HEK293 (cell line): Measurements from ENCODE around the gene STK16.
A peak's percentile ranks its signal among the peaks of the same experiment; 100 is the strongest.

Experiments used
- CTCF ChIA-PET: fragments of 350-600 bp; formaldehyde crosslinking; extraction: SDS; loops from one replicate; lab custom pipeline; 2021; ENCODE audit warnings: antibody characterized with exemption; lab: Yijun Ruan, JAX
- POLR2A ChIA-PET: fragments of 300-600 bp; formaldehyde crosslinking; extraction: SDS; loops from one replicate; lab custom pipeline; 2020; ENCODE audit warnings: antibody characterized with exemption, inconsistent platforms; lab: Yijun Ruan, JAX
- H3K27ac ChIP-seq: fragments of 200-500 bp; sonication (Bioruptor generic); 2 replicates; pipeline ENCODE4 v1.5.1; 2014; ENCODE audit warnings: low read depth, low read length, control low read depth, inconsistent platforms; ENCODE audit errors: extremely low read depth
- H3K36me3 ChIP-seq, 2 experiments: fragments of 200-500 bp in 1 of 2; sonication (Bioruptor generic) in 1 of 2; 1 replicate in 1 of 2; 2 replicates in 1 of 2; pipeline ENCODE4 v1.5.1; 2014 to 2017; ENCODE audit warnings: inconsistent platforms in 2 of 2, low read length in 2 of 2; ENCODE audit not compliant: control insufficient read depth in 2 of 2, insufficient read depth in 1 of 2
- H3K4me1 ChIP-seq: fragments of 200-500 bp; sonication (Bioruptor generic); 2 replicates; pipeline ENCODE4 v1.5.1; 2014; ENCODE audit warnings: mild to moderate bottlenecking, low read length, inconsistent platforms; ENCODE audit not compliant: control insufficient read depth, insufficient read depth
- H3K4me3 ChIP-seq: 2 replicates; pipeline ENCODE4 v1.5.1; 2011; ENCODE audit warnings: low read depth, mild to moderate bottlenecking, control low read depth, low read length, moderate library complexity
- H3K9me3 ChIP-seq: fragments of 200-500 bp; sonication (Bioruptor generic); 2 replicates; pipeline ENCODE4 v1.5.1; 2014; ENCODE audit warnings: low read depth, low read length, inconsistent platforms; ENCODE audit not compliant: control insufficient read depth, insufficient read depth
- BCL11B ChIP-seq: fragments of 450-650 bp; formaldehyde crosslinking; IDR thresholded peaks from 2 replicates; pipeline ENCODE4 v1.5.1; 2016; ENCODE audit warnings: low read depth, missing biosample characterization, missing genetic modification characterization
- GLI2 ChIP-seq: fragments of 450-650 bp; formaldehyde crosslinking; IDR thresholded peaks from 2 replicates; pipeline ENCODE4; 2017; ENCODE audit warnings: missing biosample characterization, missing genetic modification characterization, low read depth, borderline replicate concordance
- MZF1 ChIP-seq: fragments of 450-650 bp; formaldehyde crosslinking; IDR thresholded peaks from 2 replicates; pipeline ENCODE4 v1.5.1; 2017; ENCODE audit warnings: missing biosample characterization, missing genetic modification characterization, borderline replicate concordance
- OSR2 ChIP-seq: fragments of 450-650 bp; formaldehyde crosslinking; IDR thresholded peaks from 2 replicates; pipeline ENCODE4 v1.5.1; 2016; ENCODE audit warnings: missing biosample characterization, missing genetic modification characterization
- PRDM10 ChIP-seq: fragments of 450-650 bp; formaldehyde crosslinking; IDR thresholded peaks from 2 replicates; pipeline ENCODE4 v1.5.1; 2016; ENCODE audit warnings: missing biosample characterization, missing genetic modification characterization
- ZBTB20 ChIP-seq: fragments of 450-650 bp; formaldehyde crosslinking; IDR thresholded peaks from 2 replicates; pipeline ENCODE4 v1.5.1; 2016; ENCODE audit warnings: missing biosample characterization, missing genetic modification characterization
- ZFP69B ChIP-seq: fragments of 450-650 bp; formaldehyde crosslinking; IDR thresholded peaks from 2 replicates; pipeline ENCODE4 v1.5.1; 2016; ENCODE audit warnings: missing biosample characterization, missing genetic modification characterization
- ZIC2 ChIP-seq: fragments of 450-650 bp; formaldehyde crosslinking; IDR thresholded peaks from 2 replicates; pipeline ENCODE4 v1.5.1; 2016; ENCODE audit warnings: missing biosample characterization, missing genetic modification characterization
- ZNF148 ChIP-seq: fragments of 450-650 bp; formaldehyde crosslinking; IDR thresholded peaks from 2 replicates; pipeline ENCODE4 v1.5.0; 2017; ENCODE audit warnings: missing biosample characterization, missing genetic modification characterization, borderline replicate concordance
- ZNF184 ChIP-seq: fragments of 450-650 bp; IDR thresholded peaks from 2 replicates; pipeline ENCODE4 v1.5.1; 2018; ENCODE audit warnings: missing biosample characterization, mild to moderate bottlenecking, missing genetic modification characterization
- ZNF341 ChIP-seq: fragments of 450-650 bp; formaldehyde crosslinking; IDR thresholded peaks from 2 replicates; pipeline ENCODE4; 2016; ENCODE audit warnings: low read depth, missing biosample characterization, missing genetic modification characterization
- ZNF561 ChIP-seq: fragments of 450-650 bp; IDR thresholded peaks from 2 replicates; pipeline ENCODE4 v1.5.1; 2018; ENCODE audit warnings: missing biosample characterization, missing genetic modification characterization, borderline replicate concordance
- ZNF596 ChIP-seq: fragments of 450-650 bp; IDR thresholded peaks from 2 replicates; pipeline ENCODE4 v1.5.0; 2018; ENCODE audit warnings: missing biosample characterization, mild to moderate bottlenecking, missing genetic modification characterization, moderate library complexity
- ZNF658 ChIP-seq: fragments of 450-650 bp; formaldehyde crosslinking; IDR thresholded peaks from 2 replicates; pipeline ENCODE4; 2016; ENCODE audit warnings: missing biosample characterization, missing genetic modification characterization
- ZNF707 ChIP-seq: fragments of 450-650 bp; formaldehyde crosslinking; IDR thresholded peaks from 2 replicates; pipeline ENCODE4 v1.5.1; 2016; ENCODE audit warnings: missing biosample characterization, missing genetic modification characterization
- TF ChIP-seq, protein P1 (sequence below): fragments of 450-650 bp; formaldehyde crosslinking; IDR thresholded peaks from 2 replicates; pipeline ENCODE4 v1.5.1; 2017; ENCODE audit warnings: missing biosample characterization, mild to moderate bottlenecking, missing genetic modification characterization, moderate library complexity
- TF ChIP-seq, protein P2 (sequence below): fragments of 450-650 bp; formaldehyde crosslinking; IDR thresholded peaks from 2 replicates; pipeline ENCODE4 v1.5.1; 2017; ENCODE audit warnings: missing biosample characterization, missing genetic modification characterization
- TF ChIP-seq, protein P3 (sequence below): fragments of 450-650 bp; formaldehyde crosslinking; IDR thresholded peaks from 2 replicates; pipeline ENCODE4 v1.5.1; 2016; ENCODE audit warnings: missing biosample characterization, missing genetic modification characterization, borderline replicate concordance
- TF ChIP-seq, protein P4 (sequence below): fragments of 450-650 bp; formaldehyde crosslinking; IDR thresholded peaks from 2 replicates; pipeline ENCODE4 v1.5.1; 2016; ENCODE audit warnings: missing biosample characterization, missing genetic modification characterization, borderline replicate concordance

STK16 gene

DNA sequence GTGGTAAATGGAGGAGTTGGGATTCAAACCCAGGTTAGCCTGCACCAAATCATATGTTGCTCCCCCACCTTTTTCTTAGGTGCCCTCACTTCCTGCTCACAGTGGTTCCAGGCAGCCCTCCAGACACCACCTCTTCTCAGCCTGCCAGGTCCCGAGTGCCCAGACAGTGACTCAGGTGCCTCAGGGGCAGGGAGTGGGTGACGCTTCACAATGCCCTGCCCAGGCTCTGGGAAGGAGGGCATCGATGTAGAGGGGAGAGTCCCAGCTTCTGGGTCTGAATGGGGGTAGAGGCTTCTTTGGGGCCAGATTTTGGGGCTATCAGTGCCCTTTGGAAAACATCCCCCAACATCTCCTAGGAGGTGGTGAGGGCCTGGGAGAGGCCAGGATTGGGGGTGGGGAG is 28.7 kb downstream of the STK16 start (continued):
- TF ChIP-seq, protein P1, sequence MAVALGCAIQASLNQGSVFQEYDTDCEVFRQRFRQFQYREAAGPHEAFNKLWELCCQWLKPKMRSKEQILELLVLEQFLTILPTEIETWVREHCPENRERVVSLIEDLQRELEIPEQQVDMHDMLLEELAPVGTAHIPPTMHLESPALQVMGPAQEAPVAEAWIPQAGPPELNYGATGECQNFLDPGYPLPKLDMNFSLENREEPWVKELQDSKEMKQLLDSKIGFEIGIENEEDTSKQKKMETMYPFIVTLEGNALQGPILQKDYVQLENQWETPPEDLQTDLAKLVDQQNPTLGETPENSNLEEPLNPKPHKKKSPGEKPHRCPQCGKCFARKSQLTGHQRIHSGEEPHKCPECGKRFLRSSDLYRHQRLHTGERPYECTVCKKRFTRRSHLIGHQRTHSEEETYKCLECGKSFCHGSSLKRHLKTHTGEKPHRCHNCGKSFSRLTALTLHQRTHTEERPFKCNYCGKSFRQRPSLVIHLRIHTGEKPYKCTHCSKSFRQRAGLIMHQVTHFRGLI (tag by site-specific recombination), result no peak
- TF ChIP-seq ZNF148 (tag by site-specific recombination), result no peak

DNA sequence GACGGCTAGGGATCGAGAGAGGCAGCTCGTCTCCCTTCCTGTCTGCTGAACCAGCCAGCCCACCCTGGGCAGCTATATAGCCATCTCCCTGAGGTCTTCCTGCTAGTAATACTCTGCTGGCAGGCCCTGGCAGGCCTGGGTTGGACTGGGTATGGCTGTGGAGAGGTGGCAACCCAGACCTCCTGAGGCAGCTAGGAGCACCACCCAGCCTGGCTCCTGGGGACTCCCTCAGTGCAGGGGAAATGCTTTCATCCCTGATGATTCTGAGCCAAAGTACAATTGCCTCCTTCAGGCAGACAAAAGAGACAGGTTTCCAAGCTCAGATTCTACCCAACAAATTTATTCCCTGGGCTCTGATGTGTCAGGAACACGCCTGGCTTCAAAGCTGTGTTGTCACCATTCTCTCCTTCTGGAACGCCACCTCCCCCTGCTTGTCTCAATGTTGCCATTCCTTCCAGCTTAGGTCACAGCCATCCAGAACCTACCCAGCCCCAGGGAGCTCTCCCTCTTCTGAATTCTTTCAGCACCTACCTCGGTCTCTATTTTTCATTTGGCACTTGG is 29.2 kb downstream of the STK16 start:
- Histone ChIP-seq H3K9me3 (no peaks in the 10 kb centered on the region), H3K4me3 (no peak overlapping the region), H3K36me3 (no peaks in the 10 kb centered on the region), H3K27ac (no peak overlapping the region), H3K4me1 (peaks cover 6% of the 10 kb centered on the region)
- ChIA-PET CTCF (interaction anchor here (0.6 to 15.0 kb wide), 8 partner anchors 9 to 323 kb away, joined by 3 to 297 read pairs (median 4); partner anchors contain the start of genes STK11IP and TUBA4B), POLR2A (interaction anchor here (0.8 to 1.5 kb wide), 9 partner anchors 11 to 67 kb away, joined by 3 to 13 read pairs (median 5); partner anchors contain the start of genes ANKZF1, ATG9A, GLB1L and STK16)
- TF ChIP-seq GLI2 (tag by site-specific recombination), result no peak
- no peak for TF ChIP-seq ZNF561 (tag by site-specific recombination)
- TF ChIP-seq, protein P2, sequence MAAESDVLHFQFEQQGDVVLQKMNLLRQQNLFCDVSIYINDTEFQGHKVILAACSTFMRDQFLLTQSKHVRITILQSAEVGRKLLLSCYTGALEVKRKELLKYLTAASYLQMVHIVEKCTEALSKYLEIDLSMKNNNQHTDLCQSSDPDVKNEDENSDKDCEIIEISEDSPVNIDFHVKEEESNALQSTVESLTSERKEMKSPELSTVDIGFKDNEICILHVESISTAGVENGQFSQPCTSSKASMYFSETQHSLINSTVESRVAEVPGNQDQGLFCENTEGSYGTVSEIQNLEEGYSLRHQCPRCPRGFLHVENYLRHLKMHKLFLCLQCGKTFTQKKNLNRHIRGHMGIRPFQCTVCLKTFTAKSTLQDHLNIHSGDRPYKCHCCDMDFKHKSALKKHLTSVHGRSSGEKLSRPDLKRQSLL (tag by site-specific recombination), result no peak
- TF ChIP-seq BCL11B (tag by site-specific recombination), result no peak
- no peak for TF ChIP-seq ZNF184 (tag by site-specific recombination)
- TF ChIP-seq ZNF596 (tag by site-specific recombination), result no peak
- TF ChIP-seq ZBTB20, result no peak
- TF ChIP-seq ZNF341 (tag by site-specific recombination), result peak; percentile 78
- TF ChIP-seq PRDM10 (tag by site-specific recombination), result peak; percentile 46; the same call in 1 of the 2 replicates
- TF ChIP-seq ZNF658 (tag by site-specific recombination), result no peak
- no peak for TF ChIP-seq OSR2 (tag by site-specific recombination)
- TF ChIP-seq MZF1, result no peak
- no peak for TF ChIP-seq ZFP69B (tag by site-specific recombination)
- TF ChIP-seq, protein P3, sequence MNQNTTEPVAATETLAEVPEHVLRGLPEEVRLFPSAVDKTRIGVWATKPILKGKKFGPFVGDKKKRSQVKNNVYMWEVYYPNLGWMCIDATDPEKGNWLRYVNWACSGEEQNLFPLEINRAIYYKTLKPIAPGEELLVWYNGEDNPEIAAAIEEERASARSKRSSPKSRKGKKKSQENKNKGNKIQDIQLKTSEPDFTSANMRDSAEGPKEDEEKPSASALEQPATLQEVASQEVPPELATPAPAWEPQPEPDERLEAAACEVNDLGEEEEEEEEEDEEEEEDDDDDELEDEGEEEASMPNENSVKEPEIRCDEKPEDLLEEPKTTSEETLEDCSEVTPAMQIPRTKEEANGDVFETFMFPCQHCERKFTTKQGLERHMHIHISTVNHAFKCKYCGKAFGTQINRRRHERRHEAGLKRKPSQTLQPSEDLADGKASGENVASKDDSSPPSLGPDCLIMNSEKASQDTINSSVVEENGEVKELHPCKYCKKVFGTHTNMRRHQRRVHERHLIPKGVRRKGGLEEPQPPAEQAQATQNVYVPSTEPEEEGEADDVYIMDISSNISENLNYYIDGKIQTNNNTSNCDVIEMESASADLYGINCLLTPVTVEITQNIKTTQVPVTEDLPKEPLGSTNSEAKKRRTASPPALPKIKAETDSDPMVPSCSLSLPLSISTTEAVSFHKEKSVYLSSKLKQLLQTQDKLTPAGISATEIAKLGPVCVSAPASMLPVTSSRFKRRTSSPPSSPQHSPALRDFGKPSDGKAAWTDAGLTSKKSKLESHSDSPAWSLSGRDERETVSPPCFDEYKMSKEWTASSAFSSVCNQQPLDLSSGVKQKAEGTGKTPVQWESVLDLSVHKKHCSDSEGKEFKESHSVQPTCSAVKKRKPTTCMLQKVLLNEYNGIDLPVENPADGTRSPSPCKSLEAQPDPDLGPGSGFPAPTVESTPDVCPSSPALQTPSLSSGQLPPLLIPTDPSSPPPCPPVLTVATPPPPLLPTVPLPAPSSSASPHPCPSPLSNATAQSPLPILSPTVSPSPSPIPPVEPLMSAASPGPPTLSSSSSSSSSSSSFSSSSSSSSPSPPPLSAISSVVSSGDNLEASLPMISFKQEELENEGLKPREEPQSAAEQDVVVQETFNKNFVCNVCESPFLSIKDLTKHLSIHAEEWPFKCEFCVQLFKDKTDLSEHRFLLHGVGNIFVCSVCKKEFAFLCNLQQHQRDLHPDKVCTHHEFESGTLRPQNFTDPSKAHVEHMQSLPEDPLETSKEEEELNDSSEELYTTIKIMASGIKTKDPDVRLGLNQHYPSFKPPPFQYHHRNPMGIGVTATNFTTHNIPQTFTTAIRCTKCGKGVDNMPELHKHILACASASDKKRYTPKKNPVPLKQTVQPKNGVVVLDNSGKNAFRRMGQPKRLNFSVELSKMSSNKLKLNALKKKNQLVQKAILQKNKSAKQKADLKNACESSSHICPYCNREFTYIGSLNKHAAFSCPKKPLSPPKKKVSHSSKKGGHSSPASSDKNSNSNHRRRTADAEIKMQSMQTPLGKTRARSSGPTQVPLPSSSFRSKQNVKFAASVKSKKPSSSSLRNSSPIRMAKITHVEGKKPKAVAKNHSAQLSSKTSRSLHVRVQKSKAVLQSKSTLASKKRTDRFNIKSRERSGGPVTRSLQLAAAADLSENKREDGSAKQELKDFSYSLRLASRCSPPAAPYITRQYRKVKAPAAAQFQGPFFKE (tag by site-specific recombination), result no peak
- 0 out of 2 replicates have a peak, but pooled peaks have one; percentile 6 for TF ChIP-seq ZIC2 (tag by site-specific recombination)
- TF ChIP-seq, protein P4, sequence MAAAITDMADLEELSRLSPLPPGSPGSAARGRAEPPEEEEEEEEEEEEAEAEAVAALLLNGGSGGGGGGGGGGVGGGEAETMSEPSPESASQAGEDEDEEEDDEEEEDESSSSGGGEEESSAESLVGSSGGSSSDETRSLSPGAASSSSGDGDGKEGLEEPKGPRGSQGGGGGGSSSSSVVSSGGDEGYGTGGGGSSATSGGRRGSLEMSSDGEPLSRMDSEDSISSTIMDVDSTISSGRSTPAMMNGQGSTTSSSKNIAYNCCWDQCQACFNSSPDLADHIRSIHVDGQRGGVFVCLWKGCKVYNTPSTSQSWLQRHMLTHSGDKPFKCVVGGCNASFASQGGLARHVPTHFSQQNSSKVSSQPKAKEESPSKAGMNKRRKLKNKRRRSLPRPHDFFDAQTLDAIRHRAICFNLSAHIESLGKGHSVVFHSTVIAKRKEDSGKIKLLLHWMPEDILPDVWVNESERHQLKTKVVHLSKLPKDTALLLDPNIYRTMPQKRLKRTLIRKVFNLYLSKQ (tag by site-specific recombination), result no peak
- TF ChIP-seq ZNF707, result no peak
